LNCAP (cell line): ENCODE measurements around the gene THPO.

Source experiments
- TF ChIP-seq, protein P1 (sequence below): fragments of 450-650 bp; IDR thresholded peaks from 2 replicates; pipeline ENCODE4 v1.5.1; 2017; ENCODE audit warnings: mild to moderate bottlenecking

The THPO gene

DNA sequence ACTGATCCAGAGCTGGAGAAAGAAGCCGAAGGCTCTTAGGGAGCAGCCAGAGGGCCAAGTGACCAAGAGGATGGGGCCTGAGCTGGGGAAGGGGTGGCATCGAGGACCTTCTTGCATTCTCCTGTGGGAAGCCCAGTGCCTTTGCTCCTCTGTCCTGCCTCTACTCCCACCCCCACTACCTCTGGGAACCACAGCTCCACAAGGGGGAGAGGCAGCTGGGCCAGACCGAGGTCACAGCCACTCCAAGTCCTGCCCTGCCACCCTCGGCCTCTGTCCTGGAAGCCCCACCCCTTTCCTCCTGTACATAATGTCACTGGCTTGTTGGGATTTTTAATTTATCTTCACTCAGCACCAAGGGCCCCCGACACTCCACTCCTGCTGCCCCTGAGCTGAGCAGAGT is 11.4 kb upstream of the THPO start:
- TF ChIP-seq, protein P1, sequence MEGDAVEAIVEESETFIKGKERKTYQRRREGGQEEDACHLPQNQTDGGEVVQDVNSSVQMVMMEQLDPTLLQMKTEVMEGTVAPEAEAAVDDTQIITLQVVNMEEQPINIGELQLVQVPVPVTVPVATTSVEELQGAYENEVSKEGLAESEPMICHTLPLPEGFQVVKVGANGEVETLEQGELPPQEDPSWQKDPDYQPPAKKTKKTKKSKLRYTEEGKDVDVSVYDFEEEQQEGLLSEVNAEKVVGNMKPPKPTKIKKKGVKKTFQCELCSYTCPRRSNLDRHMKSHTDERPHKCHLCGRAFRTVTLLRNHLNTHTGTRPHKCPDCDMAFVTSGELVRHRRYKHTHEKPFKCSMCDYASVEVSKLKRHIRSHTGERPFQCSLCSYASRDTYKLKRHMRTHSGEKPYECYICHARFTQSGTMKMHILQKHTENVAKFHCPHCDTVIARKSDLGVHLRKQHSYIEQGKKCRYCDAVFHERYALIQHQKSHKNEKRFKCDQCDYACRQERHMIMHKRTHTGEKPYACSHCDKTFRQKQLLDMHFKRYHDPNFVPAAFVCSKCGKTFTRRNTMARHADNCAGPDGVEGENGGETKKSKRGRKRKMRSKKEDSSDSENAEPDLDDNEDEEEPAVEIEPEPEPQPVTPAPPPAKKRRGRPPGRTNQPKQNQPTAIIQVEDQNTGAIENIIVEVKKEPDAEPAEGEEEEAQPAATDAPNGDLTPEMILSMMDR, result no peak

DNA sequence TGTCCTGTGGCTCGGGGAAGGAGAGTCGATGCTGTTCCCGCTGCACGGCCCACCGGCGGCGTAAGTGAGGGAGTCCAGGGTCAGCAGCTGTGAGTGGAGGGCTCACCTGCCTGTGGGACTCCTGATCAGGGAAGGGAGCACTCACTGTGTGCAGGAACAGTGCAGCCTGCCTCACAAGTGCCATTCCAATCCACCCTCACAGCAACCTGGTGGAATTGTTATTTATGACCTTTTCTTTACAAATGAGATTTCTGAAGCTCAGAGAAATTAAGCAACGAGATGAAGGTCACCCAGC is 10.9 kb upstream of the THPO start:
- TF ChIP-seq, protein P1, result no peak

DNA sequence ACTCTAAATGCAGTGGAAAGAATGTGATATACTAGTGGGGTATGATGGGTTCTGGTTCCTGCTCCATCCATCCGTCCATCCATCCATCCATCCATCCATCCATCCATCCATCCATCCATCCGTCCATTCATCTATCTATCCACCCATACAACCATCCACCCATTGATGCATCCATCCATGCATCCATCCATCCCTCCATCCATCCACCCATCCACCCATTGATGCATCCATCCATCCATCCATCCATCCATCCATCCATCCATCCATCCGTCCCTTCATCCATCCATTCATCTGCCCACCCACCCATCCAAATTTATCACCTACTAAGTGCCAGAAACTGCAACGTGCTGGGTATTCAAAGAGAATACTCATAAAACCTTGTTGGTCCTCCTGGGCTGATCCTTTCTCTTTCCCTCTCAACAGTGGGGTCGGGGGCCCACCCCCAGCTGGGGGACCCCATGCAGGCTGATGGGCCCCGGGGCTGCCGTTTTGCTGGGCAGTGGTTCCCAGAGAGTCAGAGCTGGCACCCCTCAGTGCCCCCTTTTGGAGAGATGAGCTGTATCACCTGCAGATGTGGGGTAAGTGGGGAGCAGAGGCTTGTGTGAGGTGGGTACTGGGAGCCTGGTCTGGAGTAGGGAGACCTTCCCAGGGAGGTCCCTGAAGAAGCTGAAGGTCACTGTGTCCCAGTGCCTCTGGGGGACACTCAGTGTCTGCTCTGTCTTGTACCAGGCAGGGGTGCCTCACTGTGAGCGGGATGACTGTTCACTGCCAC is 10.3 kb upstream of the THPO start:
- TF ChIP-seq, protein P1, result no peak

DNA sequence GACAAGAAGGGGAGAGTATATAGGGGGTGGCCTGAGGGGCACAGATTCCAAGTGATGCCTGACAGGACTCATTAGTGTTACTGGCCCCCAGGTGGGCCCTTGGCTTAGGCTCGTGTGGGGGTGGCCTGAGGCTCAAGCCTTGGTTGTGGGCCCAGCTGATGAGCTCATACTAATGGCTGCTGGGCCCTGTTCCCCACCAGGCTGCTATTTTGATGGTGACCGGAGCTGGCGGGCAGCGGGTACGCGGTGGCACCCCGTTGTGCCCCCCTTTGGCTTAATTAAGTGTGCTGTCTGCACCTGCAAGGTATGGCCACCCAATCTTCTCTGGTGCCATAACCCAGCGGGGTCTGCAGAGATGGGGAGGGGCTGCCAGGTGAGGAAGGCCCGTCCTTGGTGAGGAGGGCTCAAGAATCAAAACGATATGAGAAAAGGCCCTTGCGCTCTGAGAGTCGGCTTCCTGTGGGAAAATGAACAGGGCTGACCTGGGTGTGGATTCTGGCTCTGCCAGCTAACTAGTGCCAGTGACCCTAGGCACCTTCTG is 9.2 kb upstream of the THPO start:
- TF ChIP-seq, protein P1, result no peak

DNA sequence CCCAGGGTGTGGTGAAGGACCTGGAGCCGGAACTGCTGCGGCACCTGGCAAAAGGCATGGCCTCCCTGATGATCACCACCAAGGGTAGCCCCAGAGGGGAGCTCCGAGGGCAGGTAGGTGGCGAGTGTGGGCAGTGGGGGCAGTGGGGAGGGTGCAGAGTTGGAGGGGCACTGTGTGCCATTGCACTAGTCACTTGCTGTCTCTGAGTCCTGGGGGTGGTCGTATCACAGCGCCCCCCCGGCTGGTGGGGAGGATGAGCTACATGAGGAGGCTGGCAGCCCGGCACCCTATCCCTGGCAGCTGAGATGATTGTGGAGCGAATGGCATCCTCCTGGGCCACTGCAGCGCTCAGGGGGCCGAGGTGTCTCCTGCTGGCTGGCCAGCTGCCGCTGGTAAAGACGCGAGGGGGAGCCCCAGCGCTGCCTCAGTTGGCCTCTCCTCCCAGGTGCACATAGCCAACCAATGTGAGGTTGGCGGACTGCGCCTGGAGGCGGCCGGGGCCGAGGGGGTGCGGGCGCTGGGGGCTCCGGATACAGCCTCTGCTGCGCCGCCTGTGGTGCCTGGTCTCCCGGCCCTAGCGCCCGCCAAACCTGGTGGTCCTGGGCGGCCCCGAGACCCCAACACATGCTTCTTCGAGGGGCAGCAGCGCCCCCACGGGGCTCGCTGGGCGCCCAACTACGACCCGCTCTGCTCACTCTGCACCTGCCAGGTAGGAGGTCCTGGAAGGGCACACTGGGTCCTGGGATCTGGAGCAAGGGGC is 8.2 kb upstream of the THPO start:
- TF ChIP-seq, protein P1, result no peak

DNA sequence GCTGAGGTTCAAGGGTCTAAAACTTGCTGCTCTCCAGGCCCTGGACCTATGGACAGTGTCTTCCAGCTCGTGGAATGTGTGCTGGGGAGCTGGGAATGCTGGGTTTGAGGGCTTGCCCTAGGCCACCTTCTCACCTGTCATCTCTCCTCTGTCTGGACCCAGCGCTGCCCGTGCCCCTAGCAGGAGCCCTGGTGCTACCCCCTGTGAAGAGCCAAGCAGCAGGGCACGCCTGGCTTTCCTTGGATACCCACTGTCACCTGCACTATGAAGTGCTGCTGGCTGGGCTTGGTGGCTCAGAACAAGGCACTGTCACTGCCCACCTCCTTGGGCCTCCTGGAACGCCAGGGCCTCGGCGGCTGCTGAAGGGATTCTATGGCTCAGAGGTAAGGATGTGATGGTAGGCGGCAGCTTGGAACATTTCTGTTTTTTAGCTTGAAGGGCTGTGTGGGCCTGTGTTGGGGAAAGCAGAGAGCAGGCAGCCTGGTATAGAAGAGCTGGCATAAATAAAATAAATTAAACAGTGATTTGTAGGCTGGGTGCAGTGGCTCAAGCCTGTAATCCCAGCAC is 6.9 kb upstream of the THPO start:
- TF ChIP-seq, protein P1, result no peak

DNA sequence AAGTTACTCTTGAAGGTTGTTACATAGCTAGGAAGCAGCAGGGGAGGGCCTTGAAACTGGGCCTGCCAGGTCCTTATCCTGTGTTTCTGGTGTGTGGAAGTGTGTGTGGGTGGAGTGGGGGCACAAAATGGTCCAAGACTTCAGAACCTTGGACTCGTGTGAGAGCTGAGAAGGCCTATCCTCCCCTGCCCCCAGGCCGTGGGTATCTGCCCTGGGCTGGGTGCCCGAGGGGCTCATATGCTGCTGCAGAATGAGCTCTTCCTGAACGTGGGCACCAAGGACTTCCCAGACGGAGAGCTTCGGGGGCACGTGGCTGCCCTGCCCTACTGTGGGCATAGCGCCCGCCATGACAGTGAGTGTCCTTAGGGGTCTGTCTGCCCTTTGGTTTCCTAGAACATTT is 6.3 kb upstream of the THPO start:
- TF ChIP-seq, protein P1, result no peak
